HuH-7 (cell line): ENCODE data around the gene CT45A9.
"Not testable (repeated sequence)": the region's sequence is repeated elsewhere in the genome, so short reads cannot be mapped to it uniquely, and the experiment has no call there.

Experiments
- DNase-seq: peaks from one replicate; pipeline ENCODE4 v3.0.0; 2011; ENCODE audit warnings: low spot score

Gene CT45A9

GRCh38 chrX:135871712-135872111, at the start of gene CT45A9:
CT45A9 (minus strand) TSS chrX:135871812; CDS start chrX:135868061, 3,751 bp downstream.
- DNase-seq: not testable (repeated sequence)

GRCh38 chrX:135920516-135920915, 48.9 kb upstream of the CT45A9 start:
- not testable (repeated sequence) for DNase-seq

GRCh38 chrX:135914404-135914803, 42.8 kb upstream of the CT45A9 start:
- DNase-seq: no peak

- DNase-seq: no peak
These were observed 38.6 kb upstream of the CT45A9 start for GRCh38 chrX:135910251-135910650.

- DNase-seq: no peak
These were observed 21.7 kb upstream of the CT45A9 start, which contains the start of the genes CT45A10 and SAGE1 for GRCh38 chrX:135893294-135893817. CT45A10 (minus strand) TSS chrX:135893444; CDS start chrX:135885344, 8,100 bp downstream. SAGE1 (plus strand) TSS chrX:135893716; CDS start chrX:135896243, 2,527 bp downstream.

- no peak for DNase-seq
These were observed 21.2 kb upstream of the CT45A9 start for GRCh38 chrX:135892781-135893180.

- DNase-seq: no peak
These were observed 18.5 kb upstream of the CT45A9 start for GRCh38 chrX:135890087-135890585.

GRCh38 chrX:135888976-135889375, 17.4 kb upstream of the CT45A9 start:
- DNase-seq: not testable (repeated sequence)

GRCh38 chrX:135888230-135888629, 16.6 kb upstream of the CT45A9 start:
- not testable (repeated sequence) for DNase-seq

GRCh38 chrX:135882741-135883140, 11.1 kb upstream of the CT45A9 start:
- DNase-seq: not testable (repeated sequence)

- DNase-seq: not testable (repeated sequence)
These were observed 17.2 kb downstream of the CT45A9 start, which contains the start of gene CT45A8 for GRCh38 chrX:135854438-135854837. CT45A8 (minus strand) TSS chrX:135854538; CDS start chrX:135850783, 3,755 bp downstream.

GRCh38 chrX:135837180-135837579, 34.4 kb downstream of the CT45A9 start, which contains the start of gene CT45A7:
CT45A7 (minus strand) TSS chrX:135837280; CDS start chrX:135833533, 3,747 bp downstream.
- not testable (repeated sequence) for DNase-seq

GRCh38 chrX:135819912-135820311, 51.7 kb downstream of the CT45A9 start, which contains the start of gene CT45A2:
CT45A2 (minus strand) TSS chrX:135820012; CDS start chrX:135816265, 3,747 bp downstream.
- DNase-seq: not testable (repeated sequence)
